Measurements from ENCODE around the gene HERPUD2.

- TF ChIP-seq CTCF (IDR thresholded peaks at IDR 0.05 in 4 of 5, conservative IDR thresholded peaks at IDR 0.05 in 1 of 5) = no peak
- TF ChIP-seq POLR2A (IDR thresholded peaks at IDR 0.05) = no peak
Measured at GRCh38 chr7:35584990-35585389, 109.9 kb downstream of the HERPUD2 start.
